Suppressor macrophage treated with lipopolysaccharide for 1 hour (primary cell): ENCODE data around the gene IRX2.

Experiments
- DNase-seq, 3 donors: peaks; one replicate each; pipeline ENCODE4 v3.0.0-alpha.2; 2020 to 2022

IRX2 gene

DNA sequence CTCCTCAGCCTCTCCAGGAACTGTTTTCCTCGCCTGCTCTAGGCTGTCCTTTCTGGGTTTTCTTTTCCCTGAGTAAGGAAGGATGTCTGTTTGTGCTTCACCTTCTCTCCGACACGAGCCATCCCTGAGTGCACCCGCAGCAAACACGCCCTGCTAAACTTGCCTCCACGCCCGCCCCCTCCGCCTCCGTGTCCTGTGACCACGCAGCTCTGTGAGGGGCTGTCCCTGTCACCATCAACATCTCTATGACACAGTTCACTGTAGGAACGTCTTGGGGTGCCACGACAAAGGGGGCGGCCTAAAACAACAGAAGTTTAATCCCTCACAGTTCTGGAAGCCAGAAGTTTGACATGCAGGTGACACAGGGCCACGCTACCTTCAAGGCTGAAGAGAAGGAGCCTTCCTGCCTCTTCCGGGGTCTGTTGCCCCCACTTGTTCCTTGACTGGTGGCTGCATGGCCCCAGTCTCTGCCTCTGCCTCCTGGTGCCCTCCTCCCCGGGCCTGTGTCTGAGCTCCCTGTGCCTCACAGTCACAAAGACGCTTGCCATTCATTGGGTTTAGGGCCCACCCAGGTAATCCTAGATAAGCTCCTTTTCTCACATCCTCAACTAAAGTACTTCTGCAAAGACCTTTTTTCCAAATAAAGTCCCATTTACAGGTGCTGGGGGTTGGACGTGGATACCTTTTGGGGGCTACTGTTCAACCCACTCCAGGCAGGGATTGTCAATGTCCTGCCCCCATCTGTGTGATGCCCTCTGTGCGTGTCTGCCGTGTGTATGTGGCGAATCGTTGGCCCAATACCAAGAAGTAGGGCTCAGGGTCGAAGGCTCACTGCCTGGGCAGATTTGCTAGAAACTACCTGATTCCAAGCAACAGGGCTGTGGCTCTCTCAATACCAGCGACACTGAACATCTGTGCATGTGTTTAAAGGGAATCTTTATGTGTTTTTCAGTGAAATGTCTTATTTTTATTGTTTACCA lies 39.7 kb downstream of the IRX2 start:
- no peak for DNase-seq

- no peak for DNase-seq
Observed at GRCh38 chr5:2710910-2711309, 40.6 kb downstream of the IRX2 start.

DNA sequence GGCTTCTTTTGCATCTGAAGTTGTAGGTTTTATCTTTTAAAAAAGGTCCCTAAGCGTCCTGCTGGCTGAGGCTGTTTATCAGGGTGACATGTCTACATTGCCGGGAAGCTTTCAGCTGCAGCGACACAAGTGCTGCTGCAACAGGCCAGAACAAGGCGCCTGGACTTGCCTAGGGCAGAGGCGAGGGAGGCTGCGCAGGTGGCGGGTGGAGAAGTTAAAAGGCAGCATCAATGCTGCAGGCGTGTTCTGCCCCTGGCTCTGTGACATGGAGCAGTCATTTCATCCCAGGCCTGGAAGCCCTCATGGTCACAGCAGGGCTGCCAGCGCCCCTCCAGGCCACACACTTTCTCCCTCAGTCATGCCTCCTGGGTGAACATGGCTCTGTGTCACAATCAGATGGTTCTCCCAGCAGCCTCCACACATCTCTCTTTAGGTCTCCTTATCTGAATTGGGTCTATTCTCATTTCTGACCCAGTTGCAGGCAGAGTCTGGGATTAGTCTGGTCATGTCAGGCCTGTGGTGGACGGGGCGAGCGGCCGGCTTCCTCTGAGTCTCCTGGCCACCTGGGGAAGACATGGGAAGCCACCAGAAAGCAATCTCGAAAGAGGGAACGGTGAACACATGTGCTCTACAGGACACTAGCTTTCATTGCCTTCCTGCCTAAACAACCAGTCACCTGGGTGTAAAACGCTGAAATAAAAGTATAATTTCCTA lies 41.3 kb downstream of the IRX2 start:
- DNase-seq, result no peak

GRCh38 chr5:2708751-2709150 lies 42.7 kb downstream of the IRX2 start:
- DNase-seq, result no peak

GRCh38 chr5:2708132-2708531 lies 43.3 kb downstream of the IRX2 start:
- DNase-seq, result no peak

- DNase-seq, result no peak
Observed at GRCh38 chr5:2705861-2706260, 45.6 kb downstream of the IRX2 start.

- no peak for DNase-seq
Observed at GRCh38 chr5:2704806-2705645, 46.5 kb downstream of the IRX2 start.

GRCh38 chr5:2704111-2704510 lies 47.4 kb downstream of the IRX2 start:
- no peak for DNase-seq

DNA sequence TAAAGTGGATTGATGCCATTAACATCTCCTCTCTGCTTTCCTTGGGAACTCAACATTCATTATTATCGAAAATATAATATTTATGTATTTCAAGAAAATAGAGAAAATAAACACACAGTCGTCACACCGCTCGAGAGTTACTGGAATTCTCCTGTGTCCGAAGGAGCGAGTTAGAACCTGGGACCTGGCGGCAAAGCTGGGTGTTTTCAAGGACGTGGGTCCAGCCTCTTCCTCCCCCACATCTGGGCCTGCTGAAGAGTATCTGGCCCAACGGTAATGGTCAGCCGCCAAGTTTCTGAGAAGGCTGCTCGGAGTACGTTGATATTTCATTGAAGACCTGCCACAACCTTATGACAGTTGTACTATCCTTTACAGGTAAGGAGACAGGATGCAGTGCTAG lies 47.9 kb downstream of the IRX2 start:
- DNase-seq, result no peak

DNA sequence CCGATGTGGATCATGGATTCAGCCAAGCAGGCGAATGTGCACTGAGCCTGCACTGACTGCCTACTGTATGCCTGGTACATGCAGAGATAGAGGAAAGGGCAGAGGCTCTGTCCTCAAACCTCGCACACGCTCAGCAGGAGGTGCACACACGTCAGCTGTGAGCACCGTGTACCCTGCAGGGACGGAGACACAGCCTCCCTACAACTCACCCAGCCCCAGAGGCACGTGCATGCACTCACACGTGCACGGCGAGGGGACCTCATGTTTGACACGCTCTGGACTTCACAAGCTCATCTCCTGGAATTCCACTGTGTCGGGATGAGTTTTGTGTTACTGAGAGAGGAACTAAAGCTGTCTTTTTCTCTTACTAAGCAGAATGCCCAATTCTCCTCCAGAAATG lies 48.4 kb downstream of the IRX2 start:
- DNase-seq, result no peak

- DNase-seq, result no peak
Observed at GRCh38 chr5:2702096-2702879, 49.2 kb downstream of the IRX2 start.

GRCh38 chr5:2701592-2701991 lies 49.9 kb downstream of the IRX2 start:
- DNase-seq, result no peak

DNA sequence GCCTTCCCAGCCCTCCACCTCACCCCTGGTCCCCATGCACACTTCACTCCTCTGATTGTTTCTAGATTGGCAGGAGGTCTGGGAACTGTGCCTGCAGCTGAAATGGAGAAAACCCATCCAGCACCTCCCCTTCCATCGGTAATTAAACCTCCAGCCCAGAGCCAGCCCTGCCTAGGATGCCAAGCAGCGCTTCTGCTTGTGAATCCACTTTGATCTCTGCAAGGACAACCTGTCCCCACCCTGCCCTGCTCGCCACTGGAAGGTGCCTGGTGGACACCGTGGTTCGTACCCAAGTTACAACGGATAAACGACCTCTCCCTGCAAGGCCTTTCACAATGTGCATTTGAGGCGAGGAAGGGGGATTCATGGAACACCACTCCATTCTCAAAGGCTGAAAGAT lies 50.6 kb downstream of the IRX2 start:
- DNase-seq, result no peak

- no peak for DNase-seq
Observed at GRCh38 chr5:2699686-2700085, 51.8 kb downstream of the IRX2 start.

DNA sequence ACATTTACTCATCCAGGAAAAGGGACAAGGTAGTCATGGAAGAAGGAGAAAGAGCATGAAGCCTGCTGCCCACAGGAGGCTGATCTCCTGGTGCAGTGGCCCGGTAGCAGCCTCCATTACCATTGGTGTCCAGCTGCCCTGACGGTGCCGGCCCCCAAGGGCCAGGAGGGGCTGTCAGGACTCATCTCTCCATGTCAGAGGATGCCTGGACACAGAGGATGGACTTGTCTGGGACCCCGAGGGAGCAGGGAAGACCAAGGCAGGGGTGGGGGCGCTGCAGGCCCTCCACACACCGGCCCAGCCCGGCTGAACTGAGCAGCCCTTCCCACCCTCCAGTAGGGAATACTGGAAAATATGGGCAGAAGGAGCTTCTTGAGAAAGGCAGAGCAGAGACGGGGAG lies 52.2 kb downstream of the IRX2 start:
- no peak for DNase-seq

DNA sequence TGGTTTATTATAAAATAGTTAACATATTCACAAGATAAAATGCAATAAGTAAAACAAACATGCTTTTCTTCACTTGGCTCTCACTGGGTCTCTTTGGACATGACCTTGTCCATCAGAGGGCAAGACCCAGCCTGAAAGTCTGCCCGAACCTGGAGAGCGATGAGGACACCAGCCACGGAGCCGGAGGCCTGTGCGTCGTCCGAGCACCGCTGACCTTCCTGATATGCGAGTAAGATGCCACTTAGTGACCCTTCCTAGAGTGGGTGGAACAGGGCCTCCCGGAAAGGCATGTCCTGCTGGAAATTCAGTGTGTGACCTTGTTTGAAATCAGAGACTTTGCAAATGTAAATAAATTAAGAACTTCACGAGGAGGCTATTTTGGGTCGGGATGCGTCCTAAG lies 52.9 kb downstream of the IRX2 start:
- no peak for DNase-seq

GRCh38 chr5:2697446-2698200 lies 53.9 kb downstream of the IRX2 start:
- no peak for DNase-seq

DNA sequence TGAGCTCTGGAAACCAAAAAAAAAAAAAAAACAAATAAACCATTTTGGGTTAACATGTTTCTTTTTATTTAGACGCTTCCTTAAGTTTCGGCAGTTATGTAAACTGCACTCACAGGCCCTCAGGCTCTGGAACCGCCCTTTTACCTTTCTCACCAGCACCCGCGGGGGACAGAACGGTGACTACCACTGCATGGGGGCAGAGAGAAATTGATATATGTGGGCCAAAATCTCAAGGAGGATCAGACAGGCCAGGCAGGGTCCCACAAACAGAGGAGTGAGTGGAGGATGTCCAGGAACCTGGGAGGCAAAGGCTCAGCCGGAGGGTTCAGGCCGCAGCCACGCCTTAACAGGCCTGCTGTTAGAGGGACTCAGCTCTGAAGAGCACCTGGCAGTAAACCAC lies 54.4 kb downstream of the IRX2 start:
- no peak for DNase-seq
